Heart right ventricle (tissue), 16 donors: Measurements from ENCODE around the gene ALPK3. TPM values are rescaled to one million over a fixed set of nuclear protein-coding genes. Genes with fewer than 3 reads are reported as not detected.

Experiments
- ATAC-seq, 8 donors: fragments of 200-7000 bp; cut with Tn5 transposase; one replicate each; pipeline ENCODE4 v1.9.1; 2020; ENCODE audit warnings: mild to moderate bottlenecking in 8 of 8, moderate library complexity in 8 of 8, moderate number of reproducible peaks in 1 of 8
- DNase-seq, 2 donors: peaks; one replicate each; pipeline ENCODE4 v3.0.0-alpha.2; 2020
- H3K27ac ChIP-seq, 10 donors: fragments of 200-600 bp; sonication (generic) in 2 of 10; one replicate each; pipeline versions ENCODE4 v1.5.0 to v1.8.0; 2020 to 2022; ENCODE audit warnings: mild to moderate bottlenecking in 3 of 10
- H3K27me3 ChIP-seq, 7 donors: fragments of 200-600 bp; one replicate each; pipeline ENCODE4 v1.8.0; 2021 to 2022; ENCODE audit warnings: mild to moderate bottlenecking in 2 of 7
- H3K36me3 ChIP-seq, 9 donors: fragments of 200-600 bp; sonication (generic) in 1 of 9; one replicate each; pipeline versions ENCODE4 v1.5.0 to v1.8.0; 2020 to 2022; ENCODE audit warnings: mild to moderate bottlenecking in 2 of 9
- H3K4me1 ChIP-seq, 9 donors: fragments of 200-600 bp; sonication (generic) in 1 of 9; one replicate each; pipeline versions ENCODE4 v1.5.0 to v1.8.0; 2020 to 2022; ENCODE audit warnings: mild to moderate bottlenecking in 4 of 9
- H3K4me3 ChIP-seq, 10 donors: fragments of 200-600 bp; sonication (generic) in 2 of 10; one replicate each; pipeline versions ENCODE4 v1.5.0 to v1.8.0; 2020 to 2022; ENCODE audit warnings: mild to moderate bottlenecking in 7 of 10, moderate library complexity in 2 of 10
- H3K9me3 ChIP-seq, 11 donors: fragments of 200-600 bp in 10 of 11; sonication (generic) in 2 of 11; one replicate each; pipeline versions ENCODE4 v1.5.0 to v1.8.0; 2013 to 2022; ENCODE audit warnings: mild to moderate bottlenecking in 2 of 11, control low read depth in 1 of 11, moderate library complexity in 1 of 11
- CTCF ChIP-seq, 9 donors: fragments of 200-600 bp; sonication (generic) in 2 of 9; IDR thresholded peaks; one replicate each; pipeline versions ENCODE4 v1.5.0 to v1.8.0; 2021 to 2022; ENCODE audit warnings: antibody characterized with exemption in 9 of 9, mild to moderate bottlenecking in 5 of 9, moderate library complexity in 1 of 9
- WGBS, 2 donors: extraction: QIAGEN DNeasy Blood & Tissue Kit; methylation state at CpG; one replicate each; pipeline ENCODE4 v1.1.7; 2013; ENCODE audit warnings: inconsistent platforms in 1 of 2; 5-methylcytosine and 5-hydroxymethylcytosine counted together
- intact Hi-C, 10 donors: fragments of 100-400 bp; cut with DNase I; formaldehyde crosslinking; loops; one replicate each; pipeline versions ENCODE4 v1.11.1 to v1.14.2; 2022
- polyA plus RNA-seq, 2 donors: library from polyadenylated mRNA; stranded (reverse); fragments of 200-250 nt; gene quantifications; one replicate each; pipeline ENCODE4 v1.2.3, GENCODE V29; 2013
- total RNA-seq, 10 donors: library from RNA; stranded (reverse); fragmentation: NEBNext Ultra II Directional in 3 of 10; extraction: Animal tissue kit (Norgen Biotek cat#: 25700) in 3 of 10; gene quantifications; one replicate each; pipeline versions ENCODE4 v1.2.1 to v1.2.4, GENCODE V29; 2021 to 2023
- donor health status: Arrhythmogenic right ventricular cardiomyopathy.
- donor health status: ischemic (EF 13 %, LVEDD 7.1; RV severe dilation, severe dysfunction).
- donor health status: healthy with polysubstance abuse.
- donor health status: DM: no; HTN: yes; CAD: no.
- donor health status: DM: no; HTN: no; CAD: no.
- donor health status: ischemic (EF 25% LVEDD 6.9; RV normal size, moderate dysfunction).
- donor health status: ischemic (EF 25% LVEDD 5.7; RV mildly dilated, moderate dysfunction).
- donor health status: healthy.
- donor health status: DM: yes; HTN: yes; CAD: no.
- donor health status: Ischemic cardiomyopathy.
- donor health status: ischemic (EF 35%, LVEDD 5.7; RV mildly dilated, moderate dysfunction).
- donor health status: nonischemic (EF 11% LVEDD 7.7; RV severe dilation, severe dysfunction).
- donor health status: DM: yes; HTN: yes; CAD: no.
- donor health status: PGD.
- donor health status: ischemic (EF 29% LVEDD 5.4; RV normal size, mild dysfunction).
- donor health status: nonischemic (EF 23%, LVEDD 6.1; RV moderate dilation, normal function).

Gene ALPK3
- total and polyA plus RNA-seq, 12 donors = 35.1 to 268 (median 162) TPM

- ATAC-seq = no peak
- Histone ChIP-seq H3K27ac (peak overlapping the region in 2 of 10 donors; percentile 58 to 65), H3K4me3 (no peak overlapping the region), H3K9me3 (no peaks in the 10 kb centered on the region), H3K27me3 (no peaks in the 10 kb centered on the region), H3K4me1 (peaks cover 0 to 35% (median 12%) of the 10 kb centered on the region in 9 donors), H3K36me3 (no peaks in the 10 kb centered on the region)
- no peak for DNase-seq
- WGBS, 2 donors = 95% methylated on average over 7 of the region's 7 CpGs
- TF ChIP-seq CTCF (IDR thresholded peaks at IDR 0.05) = no peak
- intact Hi-C loops = no loop called here
Observed at GRCh38 chr15:84885801-84886200, 68.6 kb downstream of the ALPK3 start.

GRCh38 chr15:84886211-84886983 is 69.2 kb downstream of the ALPK3 start:
- WGBS, 2 donors = 47 to 75% methylated on average over 14 of the region's 14 CpGs
- no peak overlapping the region for H3K4me3 ChIP-seq
- peak overlapping the region in 5 of 10 donors; percentile 30 to 65 (median 58) for H3K27ac ChIP-seq
- TF ChIP-seq CTCF (IDR thresholded peaks at IDR 0.05) = no peak
- intact Hi-C loops = no loop called here
- H3K4me1 ChIP-seq = peaks cover 0 to 35% (median 12%) of the 10 kb centered on the region in 9 donors
- no peaks in the 10 kb centered on the region for H3K36me3 ChIP-seq
- DNase-seq = peak in 1 of 2 donors; percentile 38
- no peaks in the 10 kb centered on the region for H3K27me3 ChIP-seq
- peak; percentile 18 to 75 (median 69) for ATAC-seq
- no peaks in the 10 kb centered on the region for H3K9me3 ChIP-seq

GRCh38 chr15:84886984-84887299 is 69.8 kb downstream of the ALPK3 start:
- H3K9me3 ChIP-seq = no peaks in the 10 kb centered on the region
- peaks cover 0 to 35% (median 12%) of the 10 kb centered on the region in 9 donors for H3K4me1 ChIP-seq
- DNase-seq (no peak), ATAC-seq (no peak)
- no peaks in the 10 kb centered on the region for H3K36me3 ChIP-seq
- no peak for TF ChIP-seq CTCF (IDR thresholded peaks at IDR 0.05)
- H3K27ac ChIP-seq = peak overlapping the region in 5 of 10 donors; percentile 30 to 65 (median 58)
- intact Hi-C loops = no loop called here
- no peaks in the 10 kb centered on the region for H3K27me3 ChIP-seq
- no peak overlapping the region for H3K4me3 ChIP-seq
- 66 to 71% methylated on average over 1 of the region's 1 CpG for WGBS, 2 donors

GRCh38 chr15:84887938-84888337 is 70.8 kb downstream of the ALPK3 start:
- DNase-seq = no peak
- Histone ChIP-seq H3K4me3 (no peak overlapping the region), H3K9me3 (no peaks in the 10 kb centered on the region), H3K27ac (no peak overlapping the region), H3K36me3 (no peaks in the 10 kb centered on the region), H3K4me1 (peaks cover 0 to 35% (median 12%) of the 10 kb centered on the region in 9 donors), H3K27me3 (no peaks in the 10 kb centered on the region)
- intact Hi-C loops = no loop called here
- no peak for TF ChIP-seq CTCF (IDR thresholded peaks at IDR 0.05)
- no peak for ATAC-seq
- 86 to 87% methylated on average over 4 of the region's 4 CpGs for WGBS, 2 donors
